ENCODE results near the gene COPS7B.
"Not testable (repeated sequence)": the region's sequence is repeated elsewhere in the genome, so short reads cannot be mapped to it uniquely, and the experiment has no call there.

COPS7B gene

GRCh38 chr2:231786177-231786916 is at the start of gene COPS7B:
COPS7B (plus strand) TSS chr2:231786445; CDS start chr2:231788571, 2,126 bp downstream.
- DNase-seq (ENCODE audit: low read depth in 2 of 3, low spot score in 2 of 3): peak; percentile 63 to 68 (median 68)

- no peak for DNase-seq (ENCODE audit: low read depth in 2 of 3, low spot score in 2 of 3)
Measured at GRCh38 chr2:231737761-231738160, 48.5 kb upstream of the COPS7B start.

GRCh38 chr2:231743376-231744116 is 42.7 kb upstream of the COPS7B start:
- no peak for DNase-seq (ENCODE audit: low read depth in 2 of 3, low spot score in 2 of 3)

- DNase-seq (ENCODE audit: low read depth in 2 of 3, low spot score in 2 of 3): no peak
Measured at GRCh38 chr2:231745303-231746038, 40.8 kb upstream of the COPS7B start.

GRCh38 chr2:231748153-231748896 is 37.9 kb upstream of the COPS7B start:
- not testable (repeated sequence) for DNase-seq (ENCODE audit: low read depth in 2 of 3, low spot score in 2 of 3)

GRCh38 chr2:231749016-231749415 is 37.2 kb upstream of the COPS7B start:
- not testable (repeated sequence) for DNase-seq (ENCODE audit: low read depth in 2 of 3, low spot score in 2 of 3)

GRCh38 chr2:231751042-231751815 is 35.0 kb upstream of the COPS7B start:
- DNase-seq (ENCODE audit: low read depth in 2 of 3, low spot score in 2 of 3): no peak

GRCh38 chr2:231752061-231752460 is 34.2 kb upstream of the COPS7B start:
- no peak for DNase-seq (ENCODE audit: low read depth in 2 of 3, low spot score in 2 of 3)

- no peak for DNase-seq (ENCODE audit: low read depth in 2 of 3, low spot score in 2 of 3)
Measured at GRCh38 chr2:231761735-231762134, 24.5 kb upstream of the COPS7B start.

GRCh38 chr2:231764124-231764523 is 22.1 kb upstream of the COPS7B start:
- no peak for DNase-seq (ENCODE audit: low read depth in 2 of 3, low spot score in 2 of 3)

GRCh38 chr2:231764760-231765159 is 21.5 kb upstream of the COPS7B start:
- no peak for DNase-seq (ENCODE audit: low read depth in 2 of 3, low spot score in 2 of 3)

GRCh38 chr2:231765496-231765929 is 20.7 kb upstream of the COPS7B start:
- no peak for DNase-seq (ENCODE audit: low read depth in 2 of 3, low spot score in 2 of 3)

GRCh38 chr2:231769170-231770136 is 16.8 kb upstream of the COPS7B start:
- no peak for DNase-seq (ENCODE audit: low read depth in 2 of 3, low spot score in 2 of 3)

- DNase-seq (ENCODE audit: low read depth in 2 of 3, low spot score in 2 of 3): peak in 1 of 3 experiments; percentile 5
Measured at GRCh38 chr2:231780123-231780908, 5.9 kb upstream of the COPS7B start.

- peak; percentile 89 to 99 (median 97) for DNase-seq (ENCODE audit: low read depth in 2 of 3, low spot score in 2 of 3)
Measured at GRCh38 chr2:231780909-231781797, 5.1 kb upstream of the COPS7B start, which contains the start of gene PDE6D. PDE6D (minus strand) TSS chr2:231781282; CDS start chr2:231781114, 168 bp downstream.

GRCh38 chr2:231781798-231782726 is 4.2 kb upstream of the COPS7B start:
- no peak for DNase-seq (ENCODE audit: low read depth in 2 of 3, low spot score in 2 of 3)

Data from activated CD8-positive, alpha-beta memory T cell treated with anti-CD3 and anti-CD28 coated beads for 48 hours (primary cell).